Epithelial cell of esophagus (primary cell): Measurements from ENCODE around the gene CATSPERD.

Experiments
- DNase-seq: peaks from one replicate; pipeline ENCODE4 v3.0.0; 2010; ENCODE audit warnings: low read depth
- H3K4me3 ChIP-seq: 2 replicates; pipeline ENCODE4 v1.5.1; 2011; ENCODE audit warnings: mild to moderate bottlenecking, low read length, control low read depth
- CTCF ChIP-seq: IDR thresholded peaks from 2 replicates; pipeline ENCODE4 v1.5.1; 2011; ENCODE audit warnings: low read depth, mild to moderate bottlenecking, low read length, control low read depth, inconsistent platforms; ENCODE audit not compliant: insufficient read depth; ENCODE audit errors: missing control alignments

The CATSPERD gene

DNA sequence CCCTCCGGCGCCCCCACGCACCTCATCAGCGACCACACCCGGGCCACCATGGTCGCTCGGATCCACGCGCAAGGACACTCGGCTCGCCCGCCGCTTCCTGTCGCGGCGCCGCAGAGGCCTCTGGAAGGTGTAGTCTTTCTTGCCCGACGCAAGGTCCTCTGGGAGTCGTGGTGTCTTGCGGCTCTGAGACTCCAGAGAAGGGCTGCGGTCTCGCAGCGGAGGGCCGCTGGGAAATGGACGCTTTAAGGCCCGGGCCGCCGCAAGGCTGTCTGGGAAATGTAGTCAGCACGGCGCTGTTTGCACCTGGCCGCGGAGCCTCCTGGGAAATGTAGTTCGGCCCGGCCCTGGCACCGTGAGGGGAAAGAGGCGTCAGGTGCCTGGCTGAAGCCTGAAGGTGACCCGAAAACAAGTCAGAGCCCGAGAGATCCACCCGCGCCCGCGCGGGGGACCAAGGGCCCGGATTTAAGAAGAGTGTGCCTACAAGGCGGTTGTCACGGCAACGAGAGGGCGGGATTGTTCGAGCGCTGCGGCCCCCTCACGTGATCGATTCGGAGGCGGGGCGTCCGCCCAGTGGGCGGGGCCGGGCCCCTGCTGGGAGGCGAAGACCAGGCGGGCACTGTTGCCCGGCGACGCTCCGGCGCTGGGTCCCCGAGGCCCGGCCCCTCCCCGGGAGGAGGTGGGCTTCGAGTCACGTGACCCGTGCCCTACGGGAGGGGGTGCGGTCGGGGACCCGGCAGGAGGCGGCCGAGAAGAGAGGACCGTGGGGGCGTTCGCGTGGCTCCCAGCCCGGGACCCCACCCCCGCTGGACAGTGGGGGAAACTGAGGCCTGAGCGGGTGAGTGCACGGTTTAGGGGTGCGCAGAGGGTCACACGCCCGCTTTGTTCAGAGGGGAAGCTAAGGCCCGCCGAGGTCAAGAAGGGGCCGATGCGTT lies 39.7 kb upstream of the CATSPERD start, which contains the start of the genes HSD11B1L and MICOS13:
HSD11B1L (plus strand) TSS at position 591 of the 932 bp plus-strand sequence. CDS start 3,806 bp downstream, outside the sequence.
MICOS13 (minus strand) TSS at position 80 of the 932 bp plus-strand sequence; CDS start at position 50, 30 bp downstream.
- H3K4me3 ChIP-seq, result peak within 1 kb of the TSS; percentile 98
- peak; percentile 99 for DNase-seq
- TF ChIP-seq CTCF, result no peak

DNA sequence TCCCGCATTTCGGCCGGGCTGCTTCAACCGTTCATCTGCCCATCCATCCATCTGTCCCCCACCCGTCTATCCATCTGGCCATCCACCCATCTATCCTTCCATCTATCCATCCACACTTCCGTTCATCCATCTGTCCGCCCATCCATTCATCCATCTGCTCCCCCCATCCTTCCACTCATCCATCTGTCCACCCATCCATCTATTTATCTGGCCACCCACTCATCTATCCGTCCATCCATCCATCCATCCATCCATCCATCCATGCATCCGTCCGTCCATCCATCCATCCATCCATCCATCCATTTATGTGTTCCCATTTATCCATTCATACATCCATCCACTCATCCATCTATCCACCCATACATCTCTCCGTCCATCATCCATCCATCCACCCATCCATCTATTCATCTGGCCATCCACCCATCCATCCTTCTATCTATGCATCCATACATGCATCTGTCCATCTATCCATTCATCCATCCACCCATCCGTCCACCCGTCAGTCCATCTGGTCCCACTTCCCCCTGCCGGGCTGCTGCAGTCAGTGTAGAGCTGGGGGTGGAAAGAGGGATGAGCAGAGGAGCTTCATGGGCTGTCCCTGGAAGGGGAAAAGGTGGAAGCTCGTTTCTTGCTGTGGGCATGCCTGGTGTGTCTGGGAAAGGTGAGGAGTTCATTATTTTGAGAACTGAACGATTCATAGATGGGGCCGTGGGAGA lies 38.9 kb upstream of the CATSPERD start:
- peak overlapping the region; percentile 98 for H3K4me3 ChIP-seq
- no peak for DNase-seq
- TF ChIP-seq CTCF, result no peak

DNA sequence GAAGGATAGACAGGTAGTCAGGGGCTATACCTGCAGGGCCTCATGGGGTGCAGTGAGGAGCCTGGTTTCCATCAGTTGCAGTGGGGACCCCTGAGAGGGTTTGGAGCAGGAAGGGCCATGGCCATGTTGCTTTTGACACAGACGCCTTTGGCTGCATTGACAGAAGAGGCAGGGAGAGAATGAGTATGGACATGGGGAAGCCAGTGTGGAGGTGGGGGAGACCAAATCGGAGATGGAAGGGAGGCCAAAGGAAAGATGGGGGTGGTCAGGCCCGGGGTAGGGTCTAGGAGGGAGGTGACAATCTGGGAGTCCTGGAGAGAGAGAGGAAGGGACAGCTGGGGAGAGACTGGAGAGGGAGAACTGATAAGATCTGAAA lies 38.3 kb upstream of the CATSPERD start:
- H3K4me3 ChIP-seq, result no peak overlapping the region
- DNase-seq, result no peak
- TF ChIP-seq CTCF, result no peak

DNA sequence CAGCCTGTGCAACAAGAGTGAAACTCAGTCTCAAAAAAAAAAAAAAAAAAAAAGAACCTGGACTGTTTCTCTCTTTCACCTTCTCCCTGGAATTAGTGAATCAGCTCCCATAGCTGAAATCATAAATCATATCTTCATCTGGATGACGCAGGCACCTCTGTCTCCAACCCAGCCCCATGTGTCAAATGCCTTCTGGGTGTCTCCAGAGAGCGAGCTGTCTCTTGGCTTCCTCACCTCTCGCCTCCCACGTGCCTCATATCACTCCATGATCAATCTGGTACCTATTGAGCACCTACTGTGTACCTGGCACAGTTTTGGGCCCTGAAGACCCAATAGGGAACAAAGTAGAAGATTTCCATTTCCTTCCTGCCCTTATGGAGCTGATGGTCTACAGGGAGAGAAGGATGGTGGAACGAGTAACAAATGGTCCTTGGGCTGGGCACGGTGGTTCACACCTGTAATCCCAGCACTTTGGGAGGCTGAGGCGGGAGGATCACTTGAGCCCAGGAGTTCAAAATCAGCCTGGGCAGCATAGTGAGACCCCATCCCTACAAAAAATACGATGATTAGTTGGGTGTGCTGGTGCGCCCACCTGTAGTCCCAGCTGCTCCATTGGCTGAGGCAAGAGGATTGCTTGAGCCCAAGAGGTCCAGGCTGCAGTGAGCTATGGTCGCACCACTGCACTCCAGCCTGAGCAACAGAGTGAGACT lies 37.1 kb upstream of the CATSPERD start:
- no peak for TF ChIP-seq CTCF
- H3K4me3 ChIP-seq, result no peak overlapping the region
- DNase-seq, result peak; percentile 44

DNA sequence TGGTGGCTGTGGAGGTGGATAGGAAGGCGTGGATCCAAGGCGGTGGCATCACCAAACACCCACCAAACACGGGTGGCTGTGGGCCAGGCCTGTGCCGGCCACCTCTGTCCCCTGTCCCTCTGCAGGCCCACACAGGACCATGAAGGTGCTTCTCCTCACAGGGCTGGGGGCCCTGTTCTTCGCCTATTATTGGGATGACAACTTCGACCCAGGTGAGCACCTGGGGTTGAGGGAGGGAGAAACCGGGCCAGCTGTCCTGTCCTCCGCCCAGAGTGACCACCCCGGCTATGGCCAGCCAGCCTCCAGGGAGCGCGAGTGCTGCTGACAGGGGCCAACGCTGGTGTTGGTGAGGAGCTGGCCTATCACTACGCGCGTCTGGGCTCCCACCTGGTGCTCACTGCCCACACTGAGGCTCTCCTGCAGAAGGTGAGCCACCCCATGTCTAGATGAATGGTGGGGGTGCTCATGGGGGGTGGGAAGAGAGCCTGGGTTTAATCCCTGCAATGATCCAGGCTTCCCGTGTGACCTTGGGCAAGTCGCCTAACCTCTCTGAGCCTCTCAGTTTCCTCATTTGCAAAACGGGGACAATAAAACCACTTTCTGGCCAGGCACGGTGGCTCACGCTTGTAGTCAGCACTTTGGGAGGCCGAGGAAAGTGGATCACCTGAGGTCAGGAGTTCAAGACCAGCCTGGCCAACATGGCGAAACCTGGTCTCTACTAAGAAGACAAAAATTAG lies 35.6 kb upstream of the CATSPERD start:
- no peak for TF ChIP-seq CTCF
- no peak overlapping the region for H3K4me3 ChIP-seq
- no peak for DNase-seq

DNA sequence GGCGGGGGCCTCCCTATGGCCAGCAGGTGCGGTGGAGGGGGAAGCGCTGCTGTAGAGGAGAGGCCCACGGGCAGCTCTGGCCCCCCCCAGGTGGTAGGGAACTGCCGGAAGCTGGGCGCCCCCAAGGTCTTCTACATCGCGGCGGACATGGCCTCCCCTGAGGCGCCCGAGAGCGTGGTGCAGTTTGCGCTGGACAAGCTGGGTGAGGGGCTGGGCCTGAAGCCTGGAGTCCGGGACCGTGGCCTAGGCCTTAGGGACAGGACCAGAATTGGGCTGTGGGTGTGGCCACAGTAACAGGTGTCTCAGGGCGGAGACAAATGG lies 34.2 kb upstream of the CATSPERD start:
- peak overlapping the region; percentile 55 for H3K4me3 ChIP-seq
- no peak for TF ChIP-seq CTCF
- no peak for DNase-seq
